DND-41 (cell line): ENCODE data around the gene HNRNPAB.

Source experiments
- ATAC-seq: fragments of 200-7000 bp; cut with Tn5 transposase; 3 replicates; pipeline ENCODE4 v1.9.1; 2021; ENCODE audit warnings: low read depth; ENCODE audit not compliant: insufficient read depth
- DNase-seq: peaks from one replicate; pipeline ENCODE4 v3.0.0-alpha.2; 2020
- H2AFZ ChIP-seq: 2 replicates; pipeline ENCODE4 v1.6.0; 2012; ENCODE audit warnings: low read depth, low read length
- H3K27ac ChIP-seq: 2 replicates; pipeline ENCODE4 v1.5.1; 2012; ENCODE audit warnings: low read length, inconsistent platforms
- H3K27me3 ChIP-seq: fragments of 200-600 bp; sonication (generic); 2 replicates; pipeline ENCODE4 v1.6.0; 2012; ENCODE audit warnings: low read length, mild to moderate bottlenecking, inconsistent platforms; ENCODE audit not compliant: insufficient read depth, poor library complexity
- H3K36me3 ChIP-seq: 2 replicates; pipeline ENCODE4 v1.5.1; 2012; ENCODE audit warnings: low read length, inconsistent platforms; ENCODE audit not compliant: insufficient read depth
- H3K4me1 ChIP-seq: 2 replicates; pipeline ENCODE4 v1.5.1; 2012; ENCODE audit warnings: mild to moderate bottlenecking, low read length; ENCODE audit not compliant: insufficient read depth
- H3K4me2 ChIP-seq: 2 replicates; pipeline ENCODE4 v1.6.0; 2012; ENCODE audit warnings: mild to moderate bottlenecking, moderate library complexity, low read length, inconsistent platforms; ENCODE audit not compliant: insufficient read depth
- H3K4me3 ChIP-seq, 2 experiments: fragments of 200-600 bp in 1 of 2; shearing (Covaris generic) in 1 of 2; 2 replicates each; pipeline ENCODE4 v1.5.1; 2012 to 2016; ENCODE audit warnings: inconsistent platforms in 2 of 2, low read length in 2 of 2, mild to moderate bottlenecking in 2 of 2, low read depth in 1 of 2, moderate library complexity in 1 of 2
- H3K79me2 ChIP-seq: 2 replicates; pipeline ENCODE4 v1.6.0; 2012; ENCODE audit warnings: low read length, inconsistent platforms; ENCODE audit not compliant: insufficient read depth
- H3K9ac ChIP-seq: 2 replicates; pipeline ENCODE4 v1.6.0; 2012; ENCODE audit warnings: low read depth, mild to moderate bottlenecking, inconsistent platforms, low read length, moderate library complexity
- H3K9me3 ChIP-seq: 2 replicates; pipeline ENCODE4 v1.5.1; 2012; ENCODE audit warnings: low read length, moderate library complexity, mild to moderate bottlenecking, inconsistent platforms; ENCODE audit not compliant: insufficient read depth, severe bottlenecking
- H4K20me1 ChIP-seq: 2 replicates; pipeline ENCODE4 v1.6.0; 2012; ENCODE audit warnings: low read length; ENCODE audit not compliant: insufficient read depth
- CTCF ChIP-seq: IDR thresholded peaks from 2 replicates; pipeline ENCODE4 v1.5.1; 2012; ENCODE audit warnings: borderline replicate concordance, low read length, moderate library complexity, mild to moderate bottlenecking; ENCODE audit not compliant: poor library complexity, severe bottlenecking; ENCODE audit errors: extremely low read depth
- EZH2 ChIP-seq: IDR thresholded peaks from 3 replicates; pipeline ENCODE4 v1.6.1; 2012; ENCODE audit warnings: borderline replicate concordance, low read depth, mild to moderate bottlenecking, moderate library complexity, low read length, inconsistent platforms; ENCODE audit not compliant: severe bottlenecking

Gene HNRNPAB

GRCh38 chr5:178207183-178207916 lies 3.0 kb downstream of the HNRNPAB start:
- no peaks in the 10 kb centered on the region for H3K9me3 ChIP-seq
- H3K4me3 ChIP-seq = peak overlapping the region in 1 of 2 experiments; percentile 65; a peak in 1 of 4 replicates
- H4K20me1 ChIP-seq = peaks cover 71% of the 10 kb centered on the region
- H3K4me1 ChIP-seq = peaks cover 47% of the 10 kb centered on the region
- TF ChIP-seq CTCF = no peak
- TF ChIP-seq EZH2 = no peak
- peaks cover 80% of the 10 kb centered on the region for H3K79me2 ChIP-seq
- ATAC-seq (no peak), DNase-seq (no peak)
- H3K27me3 ChIP-seq = no peaks in the 10 kb centered on the region
- peaks cover 71% of the 10 kb centered on the region for H3K36me3 ChIP-seq
- H2AFZ ChIP-seq = no peak overlapping the region
- H3K9ac ChIP-seq = peak overlapping the region; percentile 99; the same call in 1 of the 2 replicates
- H3K4me2 ChIP-seq = peak overlapping the region; percentile 83
- 0 out of 2 replicates have a peak overlapping the region, but pooled peaks have one; percentile 5 for H3K27ac ChIP-seq

GRCh38 chr5:178207917-178208280 lies 3.6 kb downstream of the HNRNPAB start:
- Histone ChIP-seq H3K27me3 (no peaks in the 10 kb centered on the region), H3K4me2 (peak overlapping the region; percentile 83), H3K9me3 (no peaks in the 10 kb centered on the region), H3K36me3 (peaks cover 76% of the 10 kb centered on the region), H2AFZ (no peak overlapping the region), H3K4me3 (peak overlapping the region in 1 of 2 experiments; percentile 65; a peak in 1 of 4 replicates), H4K20me1 (peaks cover 77% of the 10 kb centered on the region), H3K27ac (0 out of 2 replicates have a peak overlapping the region, but pooled peaks have one; percentile 5), H3K79me2 (peaks cover 84% of the 10 kb centered on the region), H3K4me1 (peaks cover 44% of the 10 kb centered on the region), H3K9ac (peak overlapping the region; percentile 99; the same call in 1 of the 2 replicates)
- DNase-seq (no peak), ATAC-seq (no peak)
- no peak for TF ChIP-seq EZH2
- no peak for TF ChIP-seq CTCF

DNA sequence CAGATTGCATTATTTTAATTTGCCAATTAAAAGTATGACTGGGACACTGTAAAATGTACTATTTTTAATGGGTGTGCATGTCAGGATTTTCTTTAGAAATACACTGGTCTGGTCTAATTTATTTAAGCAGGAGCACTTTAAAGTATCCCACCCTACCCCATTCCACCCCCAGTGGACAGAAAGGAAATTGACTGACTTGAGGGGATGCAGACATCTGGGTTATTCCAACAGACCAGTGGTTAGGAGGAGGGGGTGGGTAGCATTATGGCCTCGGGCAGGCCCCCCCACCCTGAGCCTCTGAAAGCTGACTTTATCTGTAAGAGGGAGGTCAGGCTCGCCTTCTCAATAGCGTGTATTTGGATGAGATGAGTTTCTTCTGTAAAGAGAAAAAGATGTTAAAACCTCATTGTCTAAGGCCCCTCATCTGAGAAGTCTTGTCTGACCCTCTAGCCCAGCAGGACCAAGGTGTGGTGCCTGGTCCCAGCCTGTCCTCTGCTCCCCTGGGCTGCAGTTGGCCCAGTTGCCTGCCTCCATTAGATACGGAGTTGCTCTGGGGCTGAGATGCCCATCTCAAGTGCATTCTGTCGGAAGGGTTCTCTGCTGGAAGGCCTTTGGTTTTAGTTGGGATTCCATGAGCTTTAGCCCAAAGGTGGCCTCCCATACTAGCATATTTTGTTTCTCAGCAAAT lies 4.4 kb downstream of the HNRNPAB start:
- Histone ChIP-seq H3K36me3 (peaks cover 84% of the 10 kb centered on the region), H3K4me2 (peak overlapping the region; percentile 83; the same call in 1 of the 2 replicates), H3K9ac (no peak overlapping the region), H3K79me2 (peaks cover 84% of the 10 kb centered on the region), H2AFZ (no peak overlapping the region), H3K27ac (no peak overlapping the region), H3K4me1 (peaks cover 40% of the 10 kb centered on the region), H4K20me1 (peaks cover 84% of the 10 kb centered on the region), H3K9me3 (no peaks in the 10 kb centered on the region), H3K27me3 (no peaks in the 10 kb centered on the region), H3K4me3 (no peak overlapping the region; a peak in 1 of 4 replicates)
- no peak for DNase-seq
- ATAC-seq = no peak
- TF ChIP-seq EZH2 (no peak), CTCF (peak; percentile 36)
